ENCODE data around the gene TXNRD2. TPM values are rescaled to one million over a fixed set of nuclear protein-coding genes. Genes with fewer than 3 reads are reported as not detected.

TXNRD2 gene
- total RNA-seq: 21.7 and 22.2 TPM in 2 replicates
- long read RNA-seq, partial matches to known transcripts: 0 of 3 reads
- long read RNA-seq, other reads (novel, unspliced or antisense): 3 of 3 reads

- H3K27me3 Mint-ChIP-seq (ENCODE audit: low read depth): no peaks in the 10 kb centered on the region
- peak within 1 kb of the TSS; percentile 98 for H3K27ac Mint-ChIP-seq (ENCODE audit: unreplicated experiment)
- H3K36me3 Mint-ChIP-seq (ENCODE audit: low read depth): peaks cover 12% of the 10 kb centered on the region
- TF ChIP-seq CTCF (conservative IDR thresholded peaks at IDR 0.05): no peak
- peaks cover 30% of the 10 kb centered on the region for H3K4me1 Mint-ChIP-seq
- H3K4me3 Mint-ChIP-seq: peak within 1 kb of the TSS; percentile 98
- peak; percentile 53 for DNase-seq (ENCODE audit: low read depth, low spot score)
- peaks cover 3% of the 10 kb centered on the region for H3K9me3 Mint-ChIP-seq
Measured at GRCh38 chr22:19941365-19942082, at the start of gene TXNRD2, which contains the start of gene COMT. TXNRD2 (minus strand) TSS chr22:19941818; CDS start chr22:19941803, 15 bp downstream. COMT (plus strand) TSS chr22:19941772; CDS start chr22:19962527, 20,755 bp downstream.

GRCh38 chr22:19991395-19991644 lies 49.7 kb upstream of the TXNRD2 start:
- Mint-ChIP-seq H3K4me1 (peaks cover 8% of the 10 kb centered on the region), H3K36me3 (ENCODE audit: low read depth) (no peaks in the 10 kb centered on the region), H3K27ac (ENCODE audit: unreplicated experiment) (no peak overlapping the region), H3K4me3 (no peak overlapping the region), H3K9me3 (peaks cover 3% of the 10 kb centered on the region), H3K27me3 (ENCODE audit: low read depth) (no peaks in the 10 kb centered on the region)
- no peak for TF ChIP-seq CTCF (conservative IDR thresholded peaks at IDR 0.05)
- DNase-seq (ENCODE audit: low read depth, low spot score): no peak

GRCh38 chr22:19990609-19991394 lies 49.2 kb upstream of the TXNRD2 start:
- H3K9me3 Mint-ChIP-seq: peaks cover 3% of the 10 kb centered on the region
- no peak for DNase-seq (ENCODE audit: low read depth, low spot score)
- peak overlapping the region; percentile 31 for H3K4me3 Mint-ChIP-seq
- TF ChIP-seq CTCF (conservative IDR thresholded peaks at IDR 0.05): no peak
- H3K36me3 Mint-ChIP-seq (ENCODE audit: low read depth): no peaks in the 10 kb centered on the region
- no peaks in the 10 kb centered on the region for H3K27me3 Mint-ChIP-seq (ENCODE audit: low read depth)
- peaks cover 8% of the 10 kb centered on the region for H3K4me1 Mint-ChIP-seq
- H3K27ac Mint-ChIP-seq (ENCODE audit: unreplicated experiment): no peak overlapping the region

- Mint-ChIP-seq H3K4me1 (peaks cover 12% of the 10 kb centered on the region), H3K4me3 (peak overlapping the region; percentile 31), H3K9me3 (peaks cover 3% of the 10 kb centered on the region), H3K27ac (ENCODE audit: unreplicated experiment) (no peak overlapping the region), H3K36me3 (ENCODE audit: low read depth) (no peaks in the 10 kb centered on the region), H3K27me3 (ENCODE audit: low read depth) (no peaks in the 10 kb centered on the region)
- DNase-seq (ENCODE audit: low read depth, low spot score): no peak
- TF ChIP-seq CTCF (conservative IDR thresholded peaks at IDR 0.05): no peak
Measured at GRCh38 chr22:19990188-19990587, 48.6 kb upstream of the TXNRD2 start.

- peaks cover under 1% of the 10 kb centered on the region for H3K9me3 Mint-ChIP-seq
- no peak for DNase-seq (ENCODE audit: low read depth, low spot score)
- H3K4me1 Mint-ChIP-seq: peaks cover 13% of the 10 kb centered on the region
- no peaks in the 10 kb centered on the region for H3K36me3 Mint-ChIP-seq (ENCODE audit: low read depth)
- H3K27ac Mint-ChIP-seq (ENCODE audit: unreplicated experiment): no peak overlapping the region
- no peaks in the 10 kb centered on the region for H3K27me3 Mint-ChIP-seq (ENCODE audit: low read depth)
- TF ChIP-seq CTCF (conservative IDR thresholded peaks at IDR 0.05): no peak
- H3K4me3 Mint-ChIP-seq: peak overlapping the region; percentile 74
Measured at GRCh38 chr22:19989725-19990067, 48.1 kb upstream of the TXNRD2 start.
